H1 (cell line): ENCODE results near the gene PARP15. TPM values are rescaled to one million over a fixed set of nuclear protein-coding genes. Genes with fewer than 3 reads are reported as not detected.

Source experiments
- CTCF ChIA-PET: fragments of 300-600 bp; sonication (Branson Sonifier 250); formaldehyde crosslinking; loops from one replicate; lab custom pipeline; 2021; ENCODE audit not compliant: partially characterized antibody; lab: Charles Lee
- POLR2A ChIA-PET: fragments of 300-600 bp; sonication (Branson Sonifier 250); formaldehyde crosslinking; loops from one replicate; lab custom pipeline; 2021; ENCODE audit warnings: inconsistent platforms; ENCODE audit not compliant: partially characterized antibody; lab: Charles Lee
- DNase-seq, 2 experiments: peaks; one replicate each; pipeline versions ENCODE4 v3.0.0 to v3.0.0-alpha.2; 2010 to 2022; ENCODE audit warnings: low spot score in 2 of 2, low read depth in 1 of 2, mixed read lengths in 1 of 2
- FAIRE-seq: peaks from 2 replicates; lab custom pipeline; 2011; peaks lifted over from hg19 to GRCh38; lab: Jason Lieb, UNC
- H2AFZ ChIP-seq: 2 replicates; pipeline ENCODE4 v1.8.1; 2012; ENCODE audit warnings: low read length, inconsistent platforms
- H2AK5ac ChIP-seq: 2 replicates; pipeline ENCODE4 v1.6.1; 2013; ENCODE audit warnings: low read depth, low read length
- H2BK120ac ChIP-seq: replicated peaks from 2 replicates; pipeline ENCODE3; 2013; ENCODE audit warnings: low read depth, low read length, inconsistent platforms
- H2BK12ac ChIP-seq: 2 replicates; pipeline ENCODE4 v1.6.1; 2013; ENCODE audit warnings: low read depth, low read length
- H2BK15ac ChIP-seq: 2 replicates; pipeline ENCODE4 v1.6.1; 2013; ENCODE audit warnings: low read length
- H2BK20ac ChIP-seq: 2 replicates; pipeline ENCODE4 v1.6.1; 2013; ENCODE audit warnings: low read length
- H2BK5ac ChIP-seq: 2 replicates; pipeline ENCODE4 v1.6.1; 2013; ENCODE audit warnings: low read depth, low read length
- H3K14ac ChIP-seq: 2 replicates; pipeline ENCODE4 v1.6.1; 2013; ENCODE audit warnings: inconsistent platforms; ENCODE audit not compliant: insufficient read length
- H3K18ac ChIP-seq: 2 replicates; pipeline ENCODE4 v1.6.1; 2013; ENCODE audit warnings: low read length; ENCODE audit errors: extremely low read depth
- H3K23ac ChIP-seq: 2 replicates; pipeline ENCODE4 v1.6.1; 2013; ENCODE audit warnings: inconsistent platforms; ENCODE audit not compliant: insufficient read length
- H3K23me2 ChIP-seq: 2 replicates; pipeline ENCODE4 v1.6.1; 2013; ENCODE audit warnings: low read depth, low read length
- H3K27ac ChIP-seq: 2 replicates; pipeline ENCODE4 v1.6.1; 2011; ENCODE audit warnings: low read depth, low read length, inconsistent platforms
- H3K27me3 ChIP-seq, 4 experiments: replicated peaks in 1 of 4; 1 replicate in 1 of 4; 2 replicates in 3 of 4; pipeline versions ENCODE4 v1.6.1 to v1.8.1; 2011 to 2013; ENCODE audit warnings: low read length in 3 of 4, mild to moderate bottlenecking in 3 of 4, inconsistent platforms in 2 of 4, mixed read lengths in 2 of 4, moderate library complexity in 1 of 4; ENCODE audit not compliant: control insufficient read depth in 3 of 4, insufficient read depth in 3 of 4; ENCODE audit errors: extremely low read depth in 1 of 4
- H3K36me3 ChIP-seq, 4 experiments: 2 replicates each; pipeline versions ENCODE4 v1.6.1 to v1.8.1; 2011 to 2013; ENCODE audit warnings: mild to moderate bottlenecking in 4 of 4, low read length in 3 of 4, moderate library complexity in 2 of 4, control low read depth in 1 of 4, inconsistent platforms in 1 of 4; ENCODE audit not compliant: insufficient read depth in 4 of 4, control insufficient read depth in 2 of 4
- H3K4ac ChIP-seq: replicated peaks from 2 replicates; pipeline ENCODE3; 2013; ENCODE audit warnings: low read length, low read depth, mixed read lengths, inconsistent platforms; ENCODE audit not compliant: insufficient read length
- H3K4me1 ChIP-seq, 4 experiments: replicated peaks in 1 of 4; 1 replicate in 1 of 4; 2 replicates in 3 of 4; pipeline versions ENCODE4 v1.6.1 to v1.8.1; 2011 to 2013; ENCODE audit warnings: low read length in 3 of 4, inconsistent platforms in 2 of 4, mixed read lengths in 1 of 4; ENCODE audit not compliant: insufficient read depth in 4 of 4, control insufficient read depth in 3 of 4
- H3K4me2 ChIP-seq, 2 experiments: 2 replicates each; pipeline versions ENCODE4 v1.6.1 to v1.8.1; 2011 to 2013; ENCODE audit warnings: low read depth in 2 of 2, low read length in 2 of 2, control low read depth in 1 of 2, inconsistent platforms in 1 of 2, mild to moderate bottlenecking in 1 of 2; ENCODE audit not compliant: insufficient read depth in 1 of 2
- H3K4me3 ChIP-seq, 4 experiments: fragments of 200-600, 300-600 bp in 1 of 4; sonication (generic), shearing (Covaris generic), sonication (Bioruptor Twin) in 1 of 4; 2 replicates each; pipeline versions ENCODE4 v1.5.1 to v1.8.1; 2011 to 2016; ENCODE audit warnings: low read length in 4 of 4, low read depth in 3 of 4, control low read depth in 2 of 4, inconsistent platforms in 2 of 4, mild to moderate bottlenecking in 2 of 4, mixed read lengths in 1 of 4, moderate library complexity in 1 of 4; ENCODE audit not compliant: insufficient read depth in 2 of 4; ENCODE audit errors: extremely low read depth in 1 of 4
- H3K56ac ChIP-seq: replicated peaks from 2 replicates; pipeline ENCODE3; 2013; ENCODE audit warnings: low read depth, mild to moderate bottlenecking, mixed read lengths, low read length, inconsistent platforms; ENCODE audit not compliant: insufficient read length
- H3K79me1 ChIP-seq: 2 replicates; pipeline ENCODE4 v1.6.1; 2013; ENCODE audit warnings: low read depth, low read length, control low read depth
- H3K79me2 ChIP-seq, 2 experiments: 2 replicates each; pipeline versions ENCODE4 v1.6.1 to v1.8.1; 2012 to 2013; ENCODE audit warnings: low read length in 2 of 2, mild to moderate bottlenecking in 2 of 2, inconsistent platforms in 1 of 2; ENCODE audit not compliant: insufficient read depth in 2 of 2, control insufficient read depth in 1 of 2
- H3K9ac ChIP-seq, 4 experiments: replicated peaks in 1 of 4; 1 replicate in 1 of 4; 2 replicates in 3 of 4; pipeline versions ENCODE4 v1.6.1 to v1.8.1; 2011 to 2013; ENCODE audit warnings: low read depth in 3 of 4, low read length in 3 of 4, control low read depth in 2 of 4, mild to moderate bottlenecking in 2 of 4, moderate library complexity in 2 of 4, inconsistent platforms in 1 of 4; ENCODE audit errors: extremely low read depth in 1 of 4
- H3K9me3 ChIP-seq, 2 experiments: 2 replicates each; pipeline versions ENCODE4 v1.6.1 to v1.8.1; 2012 to 2013; ENCODE audit warnings: mild to moderate bottlenecking in 2 of 2, moderate library complexity in 2 of 2, control low read depth in 1 of 2, inconsistent platforms in 1 of 2, low read depth in 1 of 2, low read length in 1 of 2, mixed read lengths in 1 of 2; ENCODE audit not compliant: insufficient read depth in 2 of 2
- H4K20me1 ChIP-seq, 2 experiments: replicated peaks in 1 of 2; 2 replicates each; pipeline versions ENCODE3 to v1.8.1; 2011 to 2013; ENCODE audit warnings: inconsistent platforms in 2 of 2, low read length in 2 of 2, mild to moderate bottlenecking in 1 of 2; ENCODE audit not compliant: insufficient read depth in 2 of 2, control insufficient read depth in 1 of 2
- H4K5ac ChIP-seq: 2 replicates; pipeline ENCODE4 v1.6.1; 2013; ENCODE audit warnings: low read length, low read depth, mixed read lengths, inconsistent platforms; ENCODE audit not compliant: insufficient read length
- H4K8ac ChIP-seq: 2 replicates; pipeline ENCODE4 v1.8.0; 2013; ENCODE audit warnings: mild to moderate bottlenecking, moderate library complexity, low read length, inconsistent platforms; ENCODE audit not compliant: insufficient read depth; ENCODE audit errors: extremely low read depth
- H4K91ac ChIP-seq: replicated peaks from 2 replicates; pipeline ENCODE3; 2013; ENCODE audit warnings: low read length, mixed read lengths, inconsistent platforms; ENCODE audit not compliant: insufficient read length
- POLR2A ChIP-seq, 2 experiments: IDR thresholded peaks; 1 replicate in 1 of 2; 2 replicates in 1 of 2; pipeline ENCODE4 v1.6.1; 2011; ENCODE audit warnings: low read depth in 2 of 2, low read length in 2 of 2, mild to moderate bottlenecking in 2 of 2; ENCODE audit errors: control extremely low read depth in 1 of 2
- RAD21 ChIP-seq, 2 experiments: IDR thresholded peaks in 1 of 2; conservative IDR thresholded peaks in 1 of 2; 2 replicates each; pipeline ENCODE4 v1.6.1; 2011; ENCODE audit warnings: low read depth in 2 of 2, low read length in 2 of 2, improper control_type of control experiment in 1 of 2, inconsistent platforms in 1 of 2, mild to moderate bottlenecking in 1 of 2, moderate library complexity in 1 of 2
- RBBP5 ChIP-seq: IDR thresholded peaks from 2 replicates; pipeline ENCODE4 v1.7.1; 2012; ENCODE audit warnings: low read depth, mild to moderate bottlenecking, inconsistent platforms, low read length, moderate library complexity, borderline replicate concordance
- USF2 ChIP-seq: IDR thresholded peaks from 2 replicates; pipeline ENCODE4 v1.6.1; 2011; ENCODE audit warnings: low read length, improper control_type of control experiment
- WGBS, 2 experiments: shearing (Covaris generic) in 1 of 2; methylation state at CpG; one replicate each; pipeline versions ENCODE4 v1.1.6 to v1.1.7; 2013 to 2015; ENCODE audit warnings: low lambda C conversion rate in 2 of 2, mixed read lengths in 2 of 2, inconsistent platforms in 1 of 2, low coverage in 1 of 2, missing lambda C conversion rate in 1 of 2; ENCODE audit not compliant: insufficient replicate concordance in 2 of 2, insufficient coverage in 1 of 2, insufficient read length in 1 of 2; ENCODE audit errors: extremely low coverage in 1 of 2, missing lambda C conversion rate in 1 of 2; 5-methylcytosine and 5-hydroxymethylcytosine counted together
- polyA plus RNA-seq, 7 experiments: library from polyadenylated mRNA; depleted of rRNA in 3 of 7; stranded (reverse) in 5 of 7; unstranded in 2 of 7; fragments of >200 nt in 5 of 7; fragments of 200-250 nt in 2 of 7; gene quantifications; 1 replicate in 5 of 7; 2 replicates in 1 of 7; 4 replicates in 1 of 7; pipeline versions ENCODE4 v1.2.1 to v1.2.3, GENCODE V29; 2011 to 2013; ENCODE audit warnings: missing spikeins in 2 of 7, mixed read lengths in 2 of 7
- total RNA-seq: library from RNA; stranded (reverse); fragmentation: NEBNext Ultra II Directional; extraction: Animal tissue kit (Norgen Biotek cat#: 25700); gene quantifications from 2 replicates; pipeline ENCODE4 v1.2.1, GENCODE V29; 2021

The PARP15 gene
- total and polyA plus RNA-seq, 2 of the 8 experiments (the other 6 are each of a cell fraction or from before 2014, with no cell fraction given) = 0.37 to 0.45 TPM

GRCh38 chr3:122602011-122602710 is 24.7 kb downstream of the PARP15 start:
- Histone ChIP-seq H4K91ac (no peak overlapping the region), H2BK12ac (no peak overlapping the region), H2BK20ac (no peak overlapping the region), H3K56ac (no peak overlapping the region), H3K23ac (no peak overlapping the region), H3K18ac (no peak overlapping the region), H2BK15ac (no peak overlapping the region), H3K4me3 (no peak overlapping the region), H3K79me2 (no peaks in the 10 kb centered on the region), H3K79me1 (no peaks in the 10 kb centered on the region), H3K27me3 (no peaks in the 10 kb centered on the region), H4K8ac (no peak overlapping the region), H3K4ac (no peak overlapping the region), H2BK120ac (no peak overlapping the region), H3K27ac (no peak overlapping the region), H4K20me1 (no peaks in the 10 kb centered on the region), H3K23me2 (no peaks in the 10 kb centered on the region), H2AFZ (0 out of 2 replicates have a peak overlapping the region, but pooled peaks have one; percentile 54), H3K36me3 (no peaks in the 10 kb centered on the region), H4K5ac (no peak overlapping the region), H3K4me1 (peaks cover 0 to 7% (median 0%) of the 10 kb centered on the region in 4 experiments; a peak in 1 of 7 replicates), H3K9ac (no peak overlapping the region), H3K4me2 (no peak overlapping the region), H2BK5ac (no peak overlapping the region), H2AK5ac (no peak overlapping the region), H3K14ac (no peak overlapping the region), H3K9me3 (no peaks in the 10 kb centered on the region)
- FAIRE-seq = no peak
- POLR2A ChIA-PET = no interaction called here
- CTCF ChIA-PET = no interaction called here
- TF ChIP-seq RBBP5 = no peak
- TF ChIP-seq POLR2A (IDR thresholded peaks at IDR 0.05; ENCODE audit: control extremely low read depth in 1 of 2, low read depth in 2 of 2, low read length in 2 of 2) = no peak
- no peak for TF ChIP-seq USF2
- TF ChIP-seq RAD21 (IDR thresholded peaks at IDR 0.05 in 1 of 2, conservative IDR thresholded peaks at IDR 0.05 in 1 of 2; ENCODE audit: low read depth in 2 of 2, low read length in 2 of 2) = no peak
- 82% methylated on average over 5 of the region's 5 CpGs; no CpG with 5 or more reads in 1 of the 2 experiments for WGBS, 2 experiments
- DNase-seq = no peak
